GM15510 (cell line): ENCODE data around the gene ARSA.

Source experiments
- POLR2A ChIP-seq: IDR thresholded peaks from 3 replicates; pipeline ENCODE4 v1.6.1; 2011; ENCODE audit warnings: borderline replicate concordance; ENCODE audit not compliant: insufficient read length; ENCODE audit errors: extremely low read depth

The ARSA gene

GRCh38 chr22:50581031-50581949 lies 46.7 kb downstream of the ARSA start:
- no peak for TF ChIP-seq POLR2A

GRCh38 chr22:50579752-50580151 lies 48.2 kb downstream of the ARSA start:
- TF ChIP-seq POLR2A = no peak

GRCh38 chr22:50578776-50579310 lies 49.1 kb downstream of the ARSA start:
- TF ChIP-seq POLR2A = no peak

- no peak for TF ChIP-seq POLR2A
Observed at GRCh38 chr22:50577987-50578775, 49.8 kb downstream of the ARSA start, which contains the start of gene CPT1B. CPT1B (minus strand) TSS chr22:50578427; CDS start chr22:50577915, 512 bp downstream.

- no peak for TF ChIP-seq POLR2A
Observed at GRCh38 chr22:50577697-50577986, 50.3 kb downstream of the ARSA start.

- no peak for TF ChIP-seq POLR2A
Observed at GRCh38 chr22:50576806-50577696, 50.9 kb downstream of the ARSA start.

- TF ChIP-seq POLR2A = no peak
Observed at GRCh38 chr22:50576070-50576469, 51.9 kb downstream of the ARSA start.

- TF ChIP-seq POLR2A = no peak
Observed at GRCh38 chr22:50575426-50575941, 52.5 kb downstream of the ARSA start.
